ENCODE results near the gene SYNPO. TPM values are rescaled to one million over a fixed set of nuclear protein-coding genes. Genes with fewer than 3 reads are reported as not detected.
A peak's percentile ranks its signal among the peaks of the same experiment; 100 is the strongest.

SYNPO gene
- total RNA-seq, 1 donor from 2014 or later, result 73.9 TPM

DNA sequence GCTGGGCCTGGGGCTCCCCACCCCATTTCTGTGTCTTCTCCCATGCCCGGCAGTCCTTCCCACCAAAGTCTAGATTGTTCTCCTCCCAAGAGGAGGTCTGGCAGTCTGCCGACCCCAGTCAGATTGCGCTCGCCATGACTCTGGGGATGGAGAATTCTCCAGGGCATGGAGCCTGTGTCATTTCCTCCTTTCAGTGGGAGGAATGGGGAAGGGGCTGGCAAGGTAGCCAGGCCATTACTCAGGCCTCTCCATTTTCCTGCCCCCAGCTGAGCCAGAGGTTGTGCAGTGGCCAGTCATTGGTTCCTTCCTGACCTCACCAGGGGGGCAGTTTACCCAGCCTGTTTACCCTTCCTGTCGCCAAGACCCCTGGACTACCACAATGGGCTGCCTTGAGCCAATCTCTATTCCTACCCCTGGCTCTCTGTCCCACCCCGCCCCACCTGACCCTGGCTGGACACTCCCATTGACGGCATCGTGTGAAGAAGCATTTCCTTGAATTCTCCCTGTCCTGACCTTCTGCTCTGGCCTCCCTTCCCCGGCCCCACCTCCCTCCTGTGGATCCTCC lies 628 bp downstream of the SYNPO start:
- DNase-seq (ENCODE audit: low spot score), result no peak

DNA sequence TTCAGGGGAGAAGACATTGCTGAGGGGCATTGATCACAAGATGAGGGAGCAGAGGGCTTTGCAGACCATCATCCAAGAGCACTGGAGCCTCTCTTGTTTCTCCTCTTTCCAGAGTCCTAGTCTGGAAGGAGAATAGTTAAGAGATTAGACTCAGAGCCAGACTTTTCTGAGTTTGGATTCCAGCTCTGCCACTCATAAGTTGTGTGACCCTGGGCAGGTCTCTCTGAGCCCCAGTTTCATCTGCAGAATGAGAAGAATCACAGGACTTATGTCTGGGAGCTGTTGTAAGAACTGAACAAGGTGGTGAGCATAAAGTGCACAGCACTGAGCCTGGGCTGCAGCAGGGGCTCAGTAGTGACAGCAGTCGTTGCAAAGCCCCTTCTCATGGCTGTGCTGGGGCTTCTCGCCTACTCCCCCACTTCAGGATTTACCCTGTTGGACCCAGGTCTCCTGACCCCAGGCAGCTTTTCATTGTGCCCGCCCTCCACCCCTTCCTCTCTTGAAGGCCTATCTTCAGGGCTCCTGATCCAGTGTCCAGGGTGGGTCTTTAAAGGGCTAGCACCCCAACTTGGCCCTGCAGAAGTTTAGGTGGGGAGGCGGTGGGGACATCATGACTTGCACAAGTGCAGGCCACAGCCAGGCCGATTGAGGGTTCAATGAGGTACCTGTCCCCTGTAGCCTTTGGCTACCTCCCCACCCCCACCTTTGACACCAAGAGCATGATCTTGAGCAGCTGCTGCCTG lies 1.5 kb downstream of the SYNPO start:
- DNase-seq (ENCODE audit: low spot score), result no peak

DNA sequence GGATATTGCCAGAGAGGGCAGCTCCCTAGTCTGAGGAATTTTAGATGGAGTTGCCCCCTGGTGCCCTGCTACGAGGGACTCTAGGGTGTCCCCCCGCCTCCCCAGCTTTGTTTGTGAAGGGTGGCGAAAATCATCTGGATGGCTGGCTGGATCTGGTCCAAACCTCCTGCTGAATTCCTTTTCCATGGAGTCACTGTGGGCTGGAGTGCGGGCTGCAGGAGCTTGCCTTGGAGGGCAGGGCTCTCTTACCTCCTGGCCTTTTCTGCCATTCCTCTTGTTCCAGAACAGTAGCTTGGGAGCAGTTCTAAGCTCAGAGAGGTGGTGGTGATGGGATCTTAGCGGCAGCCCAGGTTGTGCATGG lies 2.1 kb downstream of the SYNPO start:
- peak; percentile 82 for DNase-seq (ENCODE audit: low spot score)

DNA sequence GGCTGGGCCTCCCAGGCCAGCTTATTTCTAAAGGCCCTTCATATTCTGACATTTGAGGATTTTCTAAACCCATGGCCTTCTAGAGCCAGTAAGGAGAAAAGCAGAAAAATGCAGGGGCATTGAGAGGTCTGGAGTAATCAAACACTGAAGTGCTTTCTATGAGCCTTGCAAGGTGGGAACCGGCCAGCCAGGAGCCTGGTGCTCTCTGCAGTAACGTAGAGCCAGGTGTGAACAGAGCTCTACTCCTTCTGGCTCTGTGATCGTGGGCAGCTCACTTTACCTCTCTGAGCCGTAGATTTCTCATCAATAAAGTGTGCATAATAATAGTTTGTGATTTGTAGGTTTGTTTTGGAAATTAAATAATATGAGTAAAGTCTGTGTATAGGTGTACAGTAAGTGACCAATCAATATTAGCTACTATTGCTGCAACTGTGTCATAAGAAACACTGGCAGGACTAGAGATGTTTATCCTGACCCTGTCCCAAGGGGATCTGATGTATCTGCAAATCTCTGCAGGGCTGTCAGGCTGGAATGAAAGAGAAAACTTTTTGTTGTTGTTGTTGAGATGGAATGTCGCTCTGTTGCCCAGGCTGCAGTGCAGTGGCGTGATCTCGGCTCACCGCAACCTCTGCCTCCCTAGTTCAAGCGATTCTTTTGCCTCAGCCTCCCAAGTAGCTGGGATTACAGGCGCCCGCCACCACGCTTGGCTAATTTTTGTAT lies 2.7 kb downstream of the SYNPO start:
- no peak for DNase-seq (ENCODE audit: low spot score)

DNA sequence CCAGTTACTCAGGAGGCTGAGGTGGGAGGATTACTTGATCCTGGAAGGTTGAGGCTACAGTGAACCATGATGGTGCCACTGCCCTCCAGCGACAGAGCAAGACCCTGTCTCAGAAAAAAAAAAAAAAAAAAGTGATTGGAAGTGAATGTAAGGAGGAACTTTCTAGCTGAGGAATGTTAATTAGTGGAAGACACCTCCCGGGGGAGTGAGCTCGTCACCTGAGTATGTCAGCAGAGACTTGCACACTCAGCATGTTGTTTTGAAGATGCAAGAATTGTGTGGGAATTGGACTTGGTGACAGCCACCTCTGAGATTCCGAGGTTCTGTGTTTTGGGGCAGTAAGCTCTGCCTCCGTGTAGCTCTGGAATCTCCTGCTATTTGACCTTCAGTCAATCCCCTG lies 3.6 kb downstream of the SYNPO start:
- DNase-seq (ENCODE audit: low spot score), result no peak

DNA sequence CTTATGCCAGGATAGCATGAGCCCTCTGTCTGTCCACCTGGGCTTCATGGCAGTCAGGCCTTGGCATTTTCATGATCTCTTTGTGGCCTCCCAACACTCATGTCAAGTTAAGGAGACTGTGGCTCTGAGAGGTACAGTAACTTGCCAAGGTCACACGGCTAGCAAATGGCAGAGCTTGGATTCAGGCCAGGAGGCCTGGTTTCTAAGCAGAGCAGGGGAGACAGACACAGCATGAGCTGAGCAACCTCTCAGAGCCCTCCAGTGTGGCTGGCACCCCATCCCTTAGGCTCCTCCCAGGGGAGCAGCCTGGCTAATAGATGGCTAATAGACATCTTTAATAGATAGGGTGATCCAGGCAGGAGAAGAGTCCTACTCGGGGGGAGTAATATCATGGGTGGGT lies 4.1 kb downstream of the SYNPO start:
- DNase-seq (ENCODE audit: low spot score), result no peak

DNA sequence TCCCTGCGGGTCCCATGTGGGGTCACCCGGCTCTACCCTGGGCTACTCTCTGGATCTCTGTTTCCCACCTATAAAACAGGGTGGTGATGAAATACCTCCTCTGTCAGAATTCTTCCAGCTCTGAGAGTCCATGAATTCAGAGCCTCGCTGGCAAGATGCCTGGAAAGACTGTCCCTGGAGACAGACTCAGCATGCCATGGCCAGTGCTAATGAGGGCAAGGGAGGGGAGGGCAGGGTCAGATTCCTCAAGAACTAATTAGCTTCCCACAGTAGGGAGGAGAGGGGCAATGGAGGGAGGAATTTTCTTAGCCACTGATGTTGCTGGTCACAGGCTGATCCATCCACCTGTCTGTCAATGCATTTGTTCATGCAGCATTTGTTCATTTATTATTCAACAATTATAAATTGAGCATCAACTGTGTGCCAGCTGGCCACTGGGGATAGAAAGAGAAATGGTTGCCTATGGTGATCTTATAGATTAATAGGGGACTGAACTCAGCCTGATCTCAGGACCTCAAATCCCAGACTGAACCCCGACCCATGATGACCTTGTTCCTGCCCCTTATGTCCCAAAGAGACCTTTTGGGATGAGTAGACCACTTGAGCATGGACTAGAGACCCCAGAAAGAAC lies 4.7 kb downstream of the SYNPO start:
- peak; percentile 77 for DNase-seq (ENCODE audit: low spot score)

DNA sequence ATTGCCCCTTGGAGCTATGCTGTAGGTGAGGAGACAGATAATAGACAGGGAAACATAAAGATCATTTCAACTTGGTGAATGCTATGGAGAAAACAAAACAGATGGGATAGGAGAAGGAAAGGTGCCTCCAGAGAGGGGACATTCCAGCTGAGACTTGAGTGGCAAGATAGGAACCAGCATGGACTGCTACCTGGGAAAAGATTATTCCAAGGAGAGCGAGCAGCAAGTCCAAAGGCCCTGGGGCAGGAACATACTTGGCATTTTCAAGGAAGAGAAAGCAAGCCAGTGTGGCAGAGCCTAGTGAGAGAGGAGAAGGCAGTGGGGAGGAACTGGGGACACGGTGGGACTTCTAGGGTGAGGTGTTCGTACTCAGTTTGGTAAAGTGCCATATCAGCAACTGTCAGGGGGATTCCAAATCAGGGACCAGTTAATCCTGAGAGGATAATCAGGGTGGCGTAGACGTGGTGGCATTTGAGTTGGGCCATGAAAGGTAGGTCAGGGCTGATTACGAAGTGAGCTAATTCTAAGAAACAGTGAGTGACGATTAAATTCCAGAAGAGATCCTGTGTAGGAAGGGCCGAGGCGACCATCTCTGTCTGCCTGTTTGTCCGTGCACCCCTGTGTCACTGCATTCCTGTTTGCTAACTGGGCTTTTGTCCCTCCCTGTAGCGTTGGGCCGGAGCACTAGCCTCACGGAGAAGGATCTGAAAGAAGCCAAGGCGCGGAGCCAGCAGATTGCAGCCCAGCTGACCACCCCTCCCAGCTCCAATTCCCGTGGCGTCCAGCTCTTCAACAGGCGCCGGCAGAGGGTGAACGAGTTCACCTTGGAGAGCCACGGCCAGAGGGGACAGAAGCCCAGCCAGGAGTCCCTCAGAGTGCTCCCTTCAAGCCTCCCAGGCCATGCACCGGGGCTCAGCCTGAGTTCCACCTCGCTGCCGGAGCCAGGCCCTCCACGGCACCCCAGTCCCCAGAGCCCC lies 7.1 kb downstream of the SYNPO start:
- peak; percentile 76 for DNase-seq (ENCODE audit: low spot score)

DNA sequence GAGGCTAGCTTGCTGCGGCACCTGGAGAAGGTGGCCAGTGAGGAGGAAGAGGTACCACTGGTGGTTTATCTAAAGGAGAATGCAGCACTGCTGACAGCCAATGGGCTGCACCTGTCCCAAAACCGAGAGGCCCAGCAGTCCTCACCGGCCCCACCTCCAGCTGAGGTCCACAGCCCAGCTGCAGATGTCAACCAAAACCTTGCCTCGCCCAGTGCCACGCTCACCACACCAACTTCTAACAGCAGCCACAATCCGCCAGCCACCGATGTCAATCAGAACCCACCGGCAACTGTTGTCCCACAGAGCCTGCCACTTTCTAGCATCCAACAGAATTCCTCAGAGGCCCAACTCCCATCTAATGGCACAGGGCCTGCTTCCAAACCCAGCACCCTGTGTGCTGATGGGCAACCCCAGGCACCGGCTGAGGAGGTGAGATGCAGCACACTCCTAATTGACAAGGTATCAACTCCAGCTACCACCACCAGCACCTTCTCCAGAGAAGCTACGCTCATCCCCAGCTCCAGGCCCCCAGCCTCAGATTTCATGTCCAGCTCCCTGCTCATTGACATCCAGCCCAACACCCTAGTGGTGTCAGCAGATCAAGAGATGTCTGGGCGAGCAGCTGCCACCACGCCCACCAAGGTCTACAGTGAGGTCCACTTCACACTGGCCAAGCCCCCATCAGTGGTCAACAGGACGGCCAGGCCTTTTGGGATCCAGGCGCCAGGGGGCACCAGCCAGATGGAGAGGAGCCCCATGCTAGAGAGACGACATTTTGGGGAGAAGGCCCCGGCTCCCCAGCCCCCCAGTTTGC lies 8.0 kb downstream of the SYNPO start:
- DNase-seq (ENCODE audit: low spot score), result no peak

DNA sequence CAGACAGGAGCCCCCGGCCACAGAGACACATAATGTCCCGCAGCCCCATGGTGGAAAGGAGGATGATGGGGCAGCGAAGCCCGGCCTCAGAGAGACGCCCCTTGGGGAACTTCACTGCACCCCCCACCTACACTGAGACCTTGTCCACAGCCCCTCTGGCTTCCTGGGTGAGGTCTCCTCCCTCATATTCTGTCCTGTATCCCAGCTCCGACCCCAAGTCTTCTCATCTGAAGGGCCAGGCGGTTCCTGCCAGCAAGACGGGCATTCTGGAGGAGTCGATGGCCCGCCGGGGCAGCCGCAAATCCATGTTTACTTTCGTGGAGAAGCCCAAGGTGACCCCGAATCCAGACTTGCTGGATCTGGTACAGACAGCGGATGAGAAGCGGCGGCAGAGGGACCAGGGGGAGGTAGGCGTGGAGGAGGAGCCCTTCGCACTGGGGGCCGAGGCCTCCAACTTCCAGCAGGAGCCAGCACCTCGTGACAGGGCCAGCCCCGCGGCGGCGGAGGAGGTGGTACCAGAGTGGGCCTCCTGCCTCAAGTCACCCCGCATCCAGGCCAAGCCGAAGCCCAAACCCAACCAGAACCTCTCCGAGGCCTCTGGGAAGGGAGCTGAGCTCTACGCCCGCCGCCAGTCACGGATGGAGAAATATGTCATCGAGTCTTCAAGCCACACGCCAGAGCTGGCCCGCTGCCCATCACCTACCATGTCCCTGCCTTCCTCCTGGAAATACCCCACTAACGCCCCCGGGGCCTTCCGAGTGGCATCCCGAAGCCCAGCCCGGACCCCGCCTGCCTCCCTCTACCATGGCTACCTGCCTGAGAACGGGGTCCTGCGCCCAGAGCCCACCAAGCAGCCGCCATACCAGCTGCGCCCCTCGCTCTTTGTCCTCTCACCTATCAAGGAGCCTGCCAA lies 8.9 kb downstream of the SYNPO start:
- no peak for DNase-seq (ENCODE audit: low spot score)

DNA sequence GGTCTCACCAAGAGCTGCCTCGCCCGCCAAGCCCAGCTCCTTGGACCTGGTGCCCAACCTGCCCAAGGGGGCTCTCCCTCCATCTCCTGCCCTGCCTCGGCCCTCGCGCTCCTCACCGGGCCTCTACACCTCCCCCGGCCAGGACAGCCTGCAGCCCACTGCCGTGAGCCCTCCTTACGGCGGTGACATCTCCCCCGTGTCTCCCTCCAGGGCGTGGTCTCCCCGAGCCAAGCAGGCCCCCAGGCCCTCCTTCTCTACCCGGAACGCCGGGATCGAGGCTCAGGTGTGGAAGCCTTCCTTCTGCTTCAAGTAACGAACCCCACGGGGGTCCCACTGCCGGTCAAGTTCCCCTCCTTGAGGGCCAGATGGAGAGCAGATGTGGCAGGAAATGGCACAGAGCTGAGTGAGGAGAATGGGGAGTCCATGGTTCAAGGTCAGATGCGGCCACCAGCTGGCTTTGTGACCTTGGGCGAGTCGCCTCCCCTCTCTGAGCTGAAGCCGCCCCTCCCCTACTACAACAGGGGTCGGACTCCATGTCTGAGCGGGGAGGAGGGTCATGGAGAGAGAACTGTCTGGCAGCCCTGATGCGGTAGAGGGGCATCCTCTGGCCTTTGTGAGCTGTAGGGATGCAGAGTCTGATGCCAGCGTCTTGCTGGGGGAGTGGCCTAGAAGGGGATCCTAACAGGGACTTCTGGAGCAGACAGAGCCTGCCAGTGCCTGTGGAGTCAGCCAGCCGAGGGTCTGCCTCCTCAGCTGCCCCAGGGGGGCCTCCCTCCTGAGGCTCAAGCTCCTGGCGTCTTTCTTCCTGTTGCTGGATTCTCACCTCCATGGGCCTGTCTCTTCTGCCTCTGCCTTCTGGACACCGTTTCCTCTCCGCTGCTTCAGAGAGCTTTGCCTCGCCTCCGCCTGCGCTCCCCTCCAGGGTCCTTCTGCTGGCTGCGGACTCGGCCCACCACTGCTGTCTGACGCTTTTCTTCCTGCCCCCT lies 9.9 kb downstream of the SYNPO start:
- no peak for DNase-seq (ENCODE audit: low spot score)

DNA sequence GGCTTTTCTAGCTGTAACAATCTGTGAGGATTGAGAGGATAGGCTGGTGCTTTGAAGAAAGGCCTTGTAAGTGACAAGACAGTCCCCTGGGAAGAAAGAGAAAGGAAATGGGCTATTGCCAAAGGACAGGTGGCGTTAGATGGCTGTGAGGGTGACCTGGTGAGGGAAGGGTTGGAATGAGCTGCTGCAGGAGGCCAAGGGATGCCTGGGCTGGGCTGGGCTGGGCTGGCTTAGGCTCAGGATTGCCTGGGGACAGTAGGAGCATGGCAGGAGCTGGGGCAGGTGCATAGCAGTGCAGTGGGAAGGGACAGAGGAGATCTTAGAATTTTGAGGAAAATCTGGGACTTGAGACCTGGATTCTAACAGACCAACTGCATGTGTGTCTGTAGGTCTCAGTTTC lies 10.9 kb downstream of the SYNPO start:
- DNase-seq (ENCODE audit: low spot score), result no peak

DNA sequence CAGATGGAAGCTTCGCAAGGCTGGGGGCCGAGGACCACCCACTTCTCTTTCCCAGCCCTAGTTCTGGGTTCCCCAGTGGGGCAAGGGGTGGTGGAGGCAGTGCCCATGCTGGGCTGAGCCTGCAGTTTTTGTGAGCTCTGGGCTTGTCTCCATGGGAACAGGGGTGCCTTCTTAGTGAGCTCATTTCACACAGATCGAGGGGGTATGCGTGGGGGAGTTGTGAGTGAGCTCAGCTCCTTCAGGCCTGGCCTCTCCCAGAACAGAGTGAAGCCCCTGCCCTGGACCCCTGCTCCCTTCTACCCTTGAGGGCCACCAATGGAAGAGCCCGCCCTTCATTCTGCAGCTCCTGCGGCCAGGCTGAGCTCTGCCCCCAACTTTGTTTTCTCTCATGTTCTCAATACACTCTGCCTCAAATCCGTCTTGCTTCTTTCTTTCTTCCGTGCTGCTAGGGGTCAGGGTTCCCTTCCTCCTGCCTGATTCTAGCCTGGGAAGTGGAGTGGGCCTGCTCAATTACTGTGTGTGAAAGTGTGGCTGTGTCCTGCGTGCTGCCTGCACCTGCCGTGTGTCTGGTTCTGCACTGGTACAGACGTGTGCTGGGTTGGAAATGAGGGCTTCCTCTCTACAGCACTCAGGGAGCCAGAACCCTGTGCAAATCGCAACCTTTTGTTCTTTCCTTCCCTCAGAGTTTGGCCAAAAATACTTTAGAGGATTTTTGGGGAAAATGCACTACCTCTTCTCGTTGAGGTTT lies 11.6 kb downstream of the SYNPO start:
- DNase-seq (ENCODE audit: low spot score), result no peak

DNA sequence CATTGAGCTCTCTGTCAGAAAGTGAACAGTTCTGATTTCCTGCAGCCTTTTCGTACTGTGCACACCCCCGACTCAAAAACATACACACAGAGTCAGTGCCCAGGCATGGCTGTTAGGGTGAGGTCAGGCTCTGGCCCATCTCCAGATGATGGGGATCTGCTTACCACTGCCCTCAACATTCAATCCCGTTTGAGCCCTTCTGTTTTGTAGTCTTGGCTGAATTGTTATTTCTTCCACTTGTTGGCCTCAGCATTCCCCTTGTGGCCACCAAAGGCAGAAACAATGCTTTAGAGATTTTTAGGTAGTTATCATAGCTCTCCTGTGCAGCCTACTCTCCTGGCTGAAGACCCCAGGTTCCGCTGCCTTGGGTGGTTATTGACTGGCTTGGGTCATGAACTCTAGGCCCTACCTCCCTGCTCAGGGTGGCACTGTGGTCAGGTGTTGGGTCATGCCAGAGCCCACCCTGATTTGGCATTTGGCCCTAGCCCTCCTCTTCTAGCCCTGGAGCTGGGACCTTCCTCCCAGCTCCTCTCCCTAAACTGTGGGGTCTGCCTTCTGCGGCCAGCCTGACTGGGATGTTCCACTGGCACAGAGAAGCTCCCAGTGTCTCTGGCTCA lies 12.8 kb downstream of the SYNPO start:
- DNase-seq (ENCODE audit: low spot score), result no peak

DNA sequence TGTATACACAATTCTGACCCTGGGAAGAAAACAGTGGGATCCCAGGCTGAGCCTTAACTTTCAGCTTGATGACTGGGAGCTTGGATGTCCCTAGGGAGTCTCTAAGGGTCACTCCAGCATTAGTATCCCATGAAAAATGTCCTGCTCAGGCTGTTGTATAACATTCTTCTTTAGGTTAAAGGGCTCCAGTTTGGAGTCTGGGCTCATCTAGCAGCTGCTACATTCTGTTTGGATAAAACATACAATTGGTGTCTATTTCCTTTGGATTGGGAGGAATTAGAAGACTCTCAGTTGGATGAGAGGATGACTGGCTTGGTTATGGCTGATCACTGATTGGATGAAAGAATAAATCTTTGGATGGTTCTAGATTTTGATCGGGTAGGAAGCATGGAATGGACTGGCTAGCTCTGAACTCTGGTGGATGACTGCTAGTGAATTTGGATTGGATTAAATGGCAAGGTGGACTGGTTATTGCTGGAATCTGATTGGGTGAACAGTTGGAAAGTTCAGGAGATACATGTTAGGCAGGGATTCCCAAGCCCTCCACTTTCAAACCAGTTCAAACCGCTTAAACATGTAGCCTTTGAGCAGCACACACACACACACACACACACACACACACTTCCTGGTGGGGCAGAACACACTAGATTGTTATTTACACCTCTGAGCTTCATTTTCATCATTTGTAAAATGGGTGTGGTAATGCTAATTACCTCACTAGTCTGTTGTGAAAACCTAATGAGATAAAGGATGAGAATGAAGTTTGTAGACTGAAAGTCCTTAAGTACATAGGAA lies 13.5 kb downstream of the SYNPO start:
- DNase-seq (ENCODE audit: low spot score), result no peak

DNA sequence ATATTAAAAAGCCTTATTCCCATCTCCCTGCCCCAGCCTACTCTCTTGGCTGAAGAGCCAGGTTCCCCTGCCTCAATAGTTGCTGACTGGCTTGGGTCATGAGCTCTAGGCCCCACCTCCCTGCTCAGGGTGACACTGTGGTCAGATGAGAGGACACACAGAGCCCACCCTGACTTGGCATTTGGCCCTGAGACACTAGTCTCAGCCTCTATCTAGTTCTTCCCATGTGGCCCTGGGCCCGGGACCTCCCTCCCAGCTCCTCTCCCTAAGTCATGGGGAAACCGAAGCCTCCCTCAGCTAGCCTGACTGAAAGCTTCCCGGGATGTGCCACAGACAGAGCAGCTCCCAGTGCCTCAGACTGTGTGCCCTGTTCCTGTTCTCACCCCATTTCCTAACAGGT lies 14.8 kb downstream of the SYNPO start:
- no peak for DNase-seq (ENCODE audit: low spot score)

Measured in ureter (tissue), 1 donor.